H1 (cell line): ENCODE results near the gene SLC6A18. TPM values are rescaled to one million over a fixed set of nuclear protein-coding genes. Genes with fewer than 3 reads are reported as not detected.

Experiments used
- CTCF ChIA-PET: fragments of 300-600 bp; sonication (Branson Sonifier 250); formaldehyde crosslinking; loops from one replicate; lab custom pipeline; 2021; ENCODE audit not compliant: partially characterized antibody; lab: Charles Lee
- POLR2A ChIA-PET: fragments of 300-600 bp; sonication (Branson Sonifier 250); formaldehyde crosslinking; loops from one replicate; lab custom pipeline; 2021; ENCODE audit warnings: inconsistent platforms; ENCODE audit not compliant: partially characterized antibody; lab: Charles Lee
- DNase-seq, 2 experiments: peaks; one replicate each; pipeline versions ENCODE4 v3.0.0 to v3.0.0-alpha.2; 2010 to 2022; ENCODE audit warnings: low spot score in 2 of 2, low read depth in 1 of 2, mixed read lengths in 1 of 2
- FAIRE-seq: peaks from 2 replicates; lab custom pipeline; 2011; peaks lifted over from hg19 to GRCh38; lab: Jason Lieb, UNC
- H2AFZ ChIP-seq: 2 replicates; pipeline ENCODE4 v1.8.1; 2012; ENCODE audit warnings: low read length, inconsistent platforms
- H2AK5ac ChIP-seq: 2 replicates; pipeline ENCODE4 v1.6.1; 2013; ENCODE audit warnings: low read depth, low read length
- H2BK120ac ChIP-seq: replicated peaks from 2 replicates; pipeline ENCODE3; 2013; ENCODE audit warnings: low read depth, low read length, inconsistent platforms
- H2BK12ac ChIP-seq: 2 replicates; pipeline ENCODE4 v1.6.1; 2013; ENCODE audit warnings: low read depth, low read length
- H2BK15ac ChIP-seq: 2 replicates; pipeline ENCODE4 v1.6.1; 2013; ENCODE audit warnings: low read length
- H2BK20ac ChIP-seq: 2 replicates; pipeline ENCODE4 v1.6.1; 2013; ENCODE audit warnings: low read length
- H2BK5ac ChIP-seq: 2 replicates; pipeline ENCODE4 v1.6.1; 2013; ENCODE audit warnings: low read depth, low read length
- H3K14ac ChIP-seq: 2 replicates; pipeline ENCODE4 v1.6.1; 2013; ENCODE audit warnings: inconsistent platforms; ENCODE audit not compliant: insufficient read length
- H3K18ac ChIP-seq: 2 replicates; pipeline ENCODE4 v1.6.1; 2013; ENCODE audit warnings: low read length; ENCODE audit errors: extremely low read depth
- H3K23ac ChIP-seq: 2 replicates; pipeline ENCODE4 v1.6.1; 2013; ENCODE audit warnings: inconsistent platforms; ENCODE audit not compliant: insufficient read length
- H3K23me2 ChIP-seq: 2 replicates; pipeline ENCODE4 v1.6.1; 2013; ENCODE audit warnings: low read depth, low read length
- H3K27ac ChIP-seq: 2 replicates; pipeline ENCODE4 v1.6.1; 2011; ENCODE audit warnings: low read depth, low read length, inconsistent platforms
- H3K27me3 ChIP-seq, 4 experiments: replicated peaks in 1 of 4; 1 replicate in 1 of 4; 2 replicates in 3 of 4; pipeline versions ENCODE4 v1.6.1 to v1.8.1; 2011 to 2013; ENCODE audit warnings: low read length in 3 of 4, mild to moderate bottlenecking in 3 of 4, inconsistent platforms in 2 of 4, mixed read lengths in 2 of 4, moderate library complexity in 1 of 4; ENCODE audit not compliant: control insufficient read depth in 3 of 4, insufficient read depth in 3 of 4; ENCODE audit errors: extremely low read depth in 1 of 4
- H3K36me3 ChIP-seq, 4 experiments: 2 replicates each; pipeline versions ENCODE4 v1.6.1 to v1.8.1; 2011 to 2013; ENCODE audit warnings: mild to moderate bottlenecking in 4 of 4, low read length in 3 of 4, moderate library complexity in 2 of 4, control low read depth in 1 of 4, inconsistent platforms in 1 of 4; ENCODE audit not compliant: insufficient read depth in 4 of 4, control insufficient read depth in 2 of 4
- H3K4ac ChIP-seq: replicated peaks from 2 replicates; pipeline ENCODE3; 2013; ENCODE audit warnings: low read length, low read depth, mixed read lengths, inconsistent platforms; ENCODE audit not compliant: insufficient read length
- H3K4me1 ChIP-seq, 4 experiments: replicated peaks in 1 of 4; 1 replicate in 1 of 4; 2 replicates in 3 of 4; pipeline versions ENCODE4 v1.6.1 to v1.8.1; 2011 to 2013; ENCODE audit warnings: low read length in 3 of 4, inconsistent platforms in 2 of 4, mixed read lengths in 1 of 4; ENCODE audit not compliant: insufficient read depth in 4 of 4, control insufficient read depth in 3 of 4
- H3K4me2 ChIP-seq, 2 experiments: 2 replicates each; pipeline versions ENCODE4 v1.6.1 to v1.8.1; 2011 to 2013; ENCODE audit warnings: low read depth in 2 of 2, low read length in 2 of 2, control low read depth in 1 of 2, inconsistent platforms in 1 of 2, mild to moderate bottlenecking in 1 of 2; ENCODE audit not compliant: insufficient read depth in 1 of 2
- H3K4me3 ChIP-seq, 4 experiments: fragments of 200-600, 300-600 bp in 1 of 4; sonication (generic), shearing (Covaris generic), sonication (Bioruptor Twin) in 1 of 4; 2 replicates each; pipeline versions ENCODE4 v1.5.1 to v1.8.1; 2011 to 2016; ENCODE audit warnings: low read length in 4 of 4, low read depth in 3 of 4, control low read depth in 2 of 4, inconsistent platforms in 2 of 4, mild to moderate bottlenecking in 2 of 4, mixed read lengths in 1 of 4, moderate library complexity in 1 of 4; ENCODE audit not compliant: insufficient read depth in 2 of 4; ENCODE audit errors: extremely low read depth in 1 of 4
- H3K56ac ChIP-seq: replicated peaks from 2 replicates; pipeline ENCODE3; 2013; ENCODE audit warnings: low read depth, mild to moderate bottlenecking, mixed read lengths, low read length, inconsistent platforms; ENCODE audit not compliant: insufficient read length
- H3K79me1 ChIP-seq: 2 replicates; pipeline ENCODE4 v1.6.1; 2013; ENCODE audit warnings: low read depth, low read length, control low read depth
- H3K79me2 ChIP-seq, 2 experiments: 2 replicates each; pipeline versions ENCODE4 v1.6.1 to v1.8.1; 2012 to 2013; ENCODE audit warnings: low read length in 2 of 2, mild to moderate bottlenecking in 2 of 2, inconsistent platforms in 1 of 2; ENCODE audit not compliant: insufficient read depth in 2 of 2, control insufficient read depth in 1 of 2
- H3K9ac ChIP-seq, 4 experiments: replicated peaks in 1 of 4; 1 replicate in 1 of 4; 2 replicates in 3 of 4; pipeline versions ENCODE4 v1.6.1 to v1.8.1; 2011 to 2013; ENCODE audit warnings: low read depth in 3 of 4, low read length in 3 of 4, control low read depth in 2 of 4, mild to moderate bottlenecking in 2 of 4, moderate library complexity in 2 of 4, inconsistent platforms in 1 of 4; ENCODE audit errors: extremely low read depth in 1 of 4
- H3K9me3 ChIP-seq, 2 experiments: 2 replicates each; pipeline versions ENCODE4 v1.6.1 to v1.8.1; 2012 to 2013; ENCODE audit warnings: mild to moderate bottlenecking in 2 of 2, moderate library complexity in 2 of 2, control low read depth in 1 of 2, inconsistent platforms in 1 of 2, low read depth in 1 of 2, low read length in 1 of 2, mixed read lengths in 1 of 2; ENCODE audit not compliant: insufficient read depth in 2 of 2
- H4K20me1 ChIP-seq, 2 experiments: replicated peaks in 1 of 2; 2 replicates each; pipeline versions ENCODE3 to v1.8.1; 2011 to 2013; ENCODE audit warnings: inconsistent platforms in 2 of 2, low read length in 2 of 2, mild to moderate bottlenecking in 1 of 2; ENCODE audit not compliant: insufficient read depth in 2 of 2, control insufficient read depth in 1 of 2
- H4K5ac ChIP-seq: 2 replicates; pipeline ENCODE4 v1.6.1; 2013; ENCODE audit warnings: low read length, low read depth, mixed read lengths, inconsistent platforms; ENCODE audit not compliant: insufficient read length
- H4K8ac ChIP-seq: 2 replicates; pipeline ENCODE4 v1.8.0; 2013; ENCODE audit warnings: mild to moderate bottlenecking, moderate library complexity, low read length, inconsistent platforms; ENCODE audit not compliant: insufficient read depth; ENCODE audit errors: extremely low read depth
- H4K91ac ChIP-seq: replicated peaks from 2 replicates; pipeline ENCODE3; 2013; ENCODE audit warnings: low read length, mixed read lengths, inconsistent platforms; ENCODE audit not compliant: insufficient read length
- NRF1 ChIP-seq: IDR thresholded peaks from 2 replicates; pipeline ENCODE4 v1.6.1; 2011; ENCODE audit warnings: mild to moderate bottlenecking, low read depth, low read length, improper control_type of control experiment
- WGBS, 2 experiments: shearing (Covaris generic) in 1 of 2; methylation state at CpG; one replicate each; pipeline versions ENCODE4 v1.1.6 to v1.1.7; 2013 to 2015; ENCODE audit warnings: low lambda C conversion rate in 2 of 2, mixed read lengths in 2 of 2, inconsistent platforms in 1 of 2, low coverage in 1 of 2, missing lambda C conversion rate in 1 of 2; ENCODE audit not compliant: insufficient replicate concordance in 2 of 2, insufficient coverage in 1 of 2, insufficient read length in 1 of 2; ENCODE audit errors: extremely low coverage in 1 of 2, missing lambda C conversion rate in 1 of 2; 5-methylcytosine and 5-hydroxymethylcytosine counted together
- polyA plus RNA-seq, 7 experiments: library from polyadenylated mRNA; depleted of rRNA in 3 of 7; stranded (reverse) in 5 of 7; unstranded in 2 of 7; fragments of >200 nt in 5 of 7; fragments of 200-250 nt in 2 of 7; gene quantifications; 1 replicate in 5 of 7; 2 replicates in 1 of 7; 4 replicates in 1 of 7; pipeline versions ENCODE4 v1.2.1 to v1.2.3, GENCODE V29; 2011 to 2013; ENCODE audit warnings: missing spikeins in 2 of 7, mixed read lengths in 2 of 7
- total RNA-seq: library from RNA; stranded (reverse); fragmentation: NEBNext Ultra II Directional; extraction: Animal tissue kit (Norgen Biotek cat#: 25700); gene quantifications from 2 replicates; pipeline ENCODE4 v1.2.1, GENCODE V29; 2021
- TF ChIP-seq, protein P1 (sequence below): IDR thresholded peaks from 2 replicates; pipeline ENCODE4 v1.6.1; 2012; ENCODE audit warnings: inconsistent platforms

The SLC6A18 gene
- total and polyA plus RNA-seq, 2 of the 8 experiments (the other 6 are each of a cell fraction or from before 2014, with no cell fraction given), result not detected

GRCh38 chr5:1210832-1211251, 14.3 kb upstream of the SLC6A18 start:
- no peak overlapping the region for H3K14ac ChIP-seq
- POLR2A ChIA-PET, result no interaction called here
- no peak overlapping the region for H3K18ac ChIP-seq
- H3K4me2 ChIP-seq, result no peak overlapping the region
- H3K27me3 ChIP-seq, result no peaks in the 10 kb centered on the region; a peak in 1 of 7 replicates
- WGBS, 2 experiments, result 96% methylated on average over 10 of the region's 21 CpGs; no CpG with 5 or more reads in 1 of the 2 experiments
- H3K79me1 ChIP-seq, result no peaks in the 10 kb centered on the region
- DNase-seq (no peak), FAIRE-seq (no peak)
- no peak overlapping the region for H3K4me3 ChIP-seq
- no peak overlapping the region for H4K5ac ChIP-seq
- no peaks in the 10 kb centered on the region for H3K4me1 ChIP-seq
- no peak overlapping the region for H3K9ac ChIP-seq
- no peaks in the 10 kb centered on the region for H3K79me2 ChIP-seq
- no peaks in the 10 kb centered on the region for H3K36me3 ChIP-seq
- no peak overlapping the region for H2BK12ac ChIP-seq
- H3K9me3 ChIP-seq, result peaks cover 0 to 2% of the 10 kb centered on the region in 2 experiments; a peak in 1 of 4 replicates
- no peak overlapping the region for H2BK15ac ChIP-seq
- H2BK20ac ChIP-seq, result no peak overlapping the region
- no peak overlapping the region for H2BK5ac ChIP-seq
- no peak overlapping the region for H3K56ac ChIP-seq
- no peak overlapping the region for H2AK5ac ChIP-seq
- no peak overlapping the region for H4K91ac ChIP-seq
- H3K23ac ChIP-seq, result no peak overlapping the region
- CTCF ChIA-PET, result no interaction called here
- no peak overlapping the region for H2AFZ ChIP-seq
- no peak overlapping the region for H2BK120ac ChIP-seq
- no peak overlapping the region for H3K27ac ChIP-seq
- H3K4ac ChIP-seq, result no peak overlapping the region
- peak overlapping the region; percentile 51; the same call in 1 of the 2 replicates for H4K8ac ChIP-seq
- no peaks in the 10 kb centered on the region for H3K23me2 ChIP-seq
- peaks cover 3 to 6% of the 10 kb centered on the region in 2 experiments for H4K20me1 ChIP-seq
- TF ChIP-seq, protein P1, sequence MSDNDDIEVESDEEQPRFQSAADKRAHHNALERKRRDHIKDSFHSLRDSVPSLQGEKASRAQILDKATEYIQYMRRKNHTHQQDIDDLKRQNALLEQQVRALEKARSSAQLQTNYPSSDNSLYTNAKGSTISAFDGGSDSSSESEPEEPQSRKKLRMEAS, result no peak
- TF ChIP-seq NRF1, result no peak
